ENCODE data around the gene TBC1D9. TPM values are rescaled to one million over a fixed set of nuclear protein-coding genes. Genes with fewer than 3 reads are reported as not detected.

The TBC1D9 gene
- total and polyA plus RNA-seq, 4 donors = 9.0 to 52.6 (median 24.5) TPM

DNA sequence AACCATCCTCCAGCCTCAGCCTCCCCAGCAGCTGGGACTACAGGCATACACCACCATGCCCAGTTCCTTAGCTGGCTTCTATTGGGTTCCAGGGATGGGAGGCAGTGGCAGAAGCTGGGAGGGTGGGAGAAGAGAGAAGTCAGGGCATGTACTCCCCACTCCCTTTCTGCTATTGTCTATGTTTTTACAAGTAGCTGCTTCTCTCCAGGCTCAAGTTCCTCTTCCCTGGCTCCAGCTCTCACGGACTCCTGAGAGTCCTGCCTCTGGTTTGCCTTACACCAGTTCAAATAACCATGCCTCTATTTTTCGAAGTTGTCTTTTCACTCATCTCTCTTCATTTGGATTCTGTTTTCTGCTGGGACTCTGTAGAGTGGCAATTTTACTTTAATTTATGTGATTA, 2.9 kb downstream of the TBC1D9 start:
- 86 to 91% methylated on average over 2 of the region's 2 CpGs for WGBS, 2 donors
- ATAC-seq (ENCODE audit: insufficient read depth, low FRiP score) (no peak), DNase-seq (no peak)
- Histone ChIP-seq H3K36me3 (ENCODE audit: control insufficient read depth in 4 of 4, insufficient read depth in 4 of 4, low read length in 4 of 4) (no peaks in the 10 kb centered on the region), H3K9ac (ENCODE audit: insufficient read depth in 1 of 2, low read length in 2 of 2) (no peak overlapping the region), H3K27me3 (ENCODE audit: control insufficient read depth in 3 of 3, insufficient read depth in 3 of 3, low read length in 2 of 3) (no peaks in the 10 kb centered on the region), H3K4me1 (ENCODE audit: control insufficient read depth in 5 of 5, insufficient read depth in 5 of 5, low read length in 5 of 5) (peaks cover 1 to 17% (median 11%) of the 10 kb centered on the region in 5 donors), H3K9me3 (ENCODE audit: control insufficient read depth in 4 of 4, insufficient read depth in 3 of 4, low read length in 3 of 4) (peaks cover 0 to 4% (median 0%) of the 10 kb centered on the region in 4 donors), H3K27ac (ENCODE audit: low read depth in 1 of 2, low read length in 1 of 2) (no peak overlapping the region), H3K4me3 (no peak overlapping the region)
- TF ChIP-seq, protein P1, sequence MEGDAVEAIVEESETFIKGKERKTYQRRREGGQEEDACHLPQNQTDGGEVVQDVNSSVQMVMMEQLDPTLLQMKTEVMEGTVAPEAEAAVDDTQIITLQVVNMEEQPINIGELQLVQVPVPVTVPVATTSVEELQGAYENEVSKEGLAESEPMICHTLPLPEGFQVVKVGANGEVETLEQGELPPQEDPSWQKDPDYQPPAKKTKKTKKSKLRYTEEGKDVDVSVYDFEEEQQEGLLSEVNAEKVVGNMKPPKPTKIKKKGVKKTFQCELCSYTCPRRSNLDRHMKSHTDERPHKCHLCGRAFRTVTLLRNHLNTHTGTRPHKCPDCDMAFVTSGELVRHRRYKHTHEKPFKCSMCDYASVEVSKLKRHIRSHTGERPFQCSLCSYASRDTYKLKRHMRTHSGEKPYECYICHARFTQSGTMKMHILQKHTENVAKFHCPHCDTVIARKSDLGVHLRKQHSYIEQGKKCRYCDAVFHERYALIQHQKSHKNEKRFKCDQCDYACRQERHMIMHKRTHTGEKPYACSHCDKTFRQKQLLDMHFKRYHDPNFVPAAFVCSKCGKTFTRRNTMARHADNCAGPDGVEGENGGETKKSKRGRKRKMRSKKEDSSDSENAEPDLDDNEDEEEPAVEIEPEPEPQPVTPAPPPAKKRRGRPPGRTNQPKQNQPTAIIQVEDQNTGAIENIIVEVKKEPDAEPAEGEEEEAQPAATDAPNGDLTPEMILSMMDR (IDR thresholded peaks at IDR 0.05; ENCODE audit: control extremely low read depth, extremely low read depth) = no peak

DNA sequence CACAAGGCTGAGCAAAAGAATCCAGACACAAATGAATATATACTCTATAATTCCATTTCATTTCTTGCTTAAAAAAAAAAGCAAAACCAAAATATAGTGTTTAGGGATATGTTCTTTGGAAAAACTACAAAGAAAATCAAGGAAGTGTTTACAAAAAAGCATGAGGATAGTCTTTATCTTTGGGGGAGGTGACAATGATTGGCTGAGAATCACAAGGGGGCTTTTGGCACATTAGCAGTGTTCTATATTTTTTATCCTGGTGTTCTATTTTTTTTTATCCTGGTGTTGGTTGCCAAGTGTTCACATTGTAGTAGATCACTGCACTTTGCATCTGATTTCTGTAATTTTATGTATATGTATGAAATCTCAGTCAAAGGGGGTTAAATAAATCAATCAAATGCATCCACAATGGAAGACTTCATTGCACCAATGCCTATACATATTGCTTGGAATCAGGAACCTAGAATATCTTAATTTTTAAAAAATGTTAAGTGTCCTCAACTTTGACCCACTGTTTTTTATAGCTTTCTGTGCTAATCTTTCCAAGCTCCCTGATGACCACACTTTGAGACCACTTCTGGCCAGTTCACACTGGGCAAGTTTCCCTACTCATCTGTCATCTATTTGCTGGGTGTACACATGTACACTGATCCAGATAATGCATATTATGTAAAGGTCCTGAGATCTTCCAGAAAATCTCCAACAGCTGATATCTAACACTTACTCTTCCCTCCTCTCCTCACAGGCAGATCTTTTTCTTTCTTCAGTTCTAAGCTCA, 3.7 kb downstream of the TBC1D9 start:
- H3K9ac ChIP-seq (ENCODE audit: insufficient read depth in 1 of 2, low read length in 2 of 2) = no peak overlapping the region
- H3K27ac ChIP-seq (ENCODE audit: low read depth in 1 of 2, low read length in 1 of 2) = no peak overlapping the region
- peaks cover 1 to 17% (median 11%) of the 10 kb centered on the region in 5 donors for H3K4me1 ChIP-seq (ENCODE audit: control insufficient read depth in 5 of 5, insufficient read depth in 5 of 5, low read length in 5 of 5)
- TF ChIP-seq, protein P1 (IDR thresholded peaks at IDR 0.05; ENCODE audit: control extremely low read depth, extremely low read depth) = no peak
- ATAC-seq (ENCODE audit: insufficient read depth, low FRiP score) (no peak), DNase-seq (peak in 2 of 3 donors; percentile 67 to 72)
- peaks cover 0 to 4% (median 1%) of the 10 kb centered on the region in 4 donors for H3K9me3 ChIP-seq (ENCODE audit: control insufficient read depth in 4 of 4, insufficient read depth in 3 of 4, low read length in 3 of 4)
- H3K4me3 ChIP-seq = no peak overlapping the region
- no peaks in the 10 kb centered on the region for H3K36me3 ChIP-seq (ENCODE audit: control insufficient read depth in 4 of 4, insufficient read depth in 4 of 4, low read length in 4 of 4)
- H3K27me3 ChIP-seq (ENCODE audit: control insufficient read depth in 3 of 3, insufficient read depth in 3 of 3, low read length in 2 of 3) = no peaks in the 10 kb centered on the region

GRCh38 chr4:140750470-140750869, 5.7 kb downstream of the TBC1D9 start:
- ATAC-seq (ENCODE audit: insufficient read depth, low FRiP score) = no peak
- TF ChIP-seq, protein P1 (IDR thresholded peaks at IDR 0.05; ENCODE audit: control extremely low read depth, extremely low read depth) = no peak
- WGBS, 2 donors = 95 to 98% methylated on average over 2 of the region's 2 CpGs

More at GRCh38 chr4:140750470-140750869, 5.7 kb downstream of the TBC1D9 start:
- Histone ChIP-seq H3K4me1 (ENCODE audit: control insufficient read depth in 5 of 5, insufficient read depth in 5 of 5, low read length in 5 of 5) (peaks cover 0 to 11% (median 7%) of the 10 kb centered on the region in 5 donors), H3K27ac (ENCODE audit: low read depth in 1 of 2, low read length in 1 of 2) (no peak overlapping the region), H3K4me3 (no peak overlapping the region), H3K36me3 (ENCODE audit: control insufficient read depth in 4 of 4, insufficient read depth in 4 of 4, low read length in 4 of 4) (no peaks in the 10 kb centered on the region), H3K27me3 (ENCODE audit: control insufficient read depth in 3 of 3, insufficient read depth in 3 of 3, low read length in 2 of 3) (no peaks in the 10 kb centered on the region), H3K9ac (ENCODE audit: insufficient read depth in 1 of 2, low read length in 2 of 2) (no peak overlapping the region), H3K9me3 (ENCODE audit: control insufficient read depth in 4 of 4, insufficient read depth in 3 of 4, low read length in 3 of 4) (peaks cover 0 to 4% (median 1%) of the 10 kb centered on the region in 4 donors)
- DNase-seq = no peak
